SK-N-MC (cell line): ENCODE data around the gene OPA1.
A peak's percentile ranks its signal among the peaks of the same experiment; 100 is the strongest.

Source experiments
- DNase-seq: peaks from one replicate; pipeline ENCODE4 v3.0.0-alpha.2; 2011; ENCODE audit warnings: low read depth, low spot score
- H3K27ac ChIP-seq: fragments of 200-600 bp; sonication (generic); 2 replicates; pipeline ENCODE4 v1.5.1; 2016; ENCODE audit warnings: mixed run types
- H3K36me3 ChIP-seq: fragments of 200-600 bp; sonication (generic); 2 replicates; pipeline ENCODE4 v1.6.1; 2017; ENCODE audit warnings: antibody characterized with exemption, low read length, mixed read lengths; ENCODE audit not compliant: insufficient read depth
- H3K4me3 ChIP-seq: fragments of 200-600 bp; sonication (generic); 2 replicates; pipeline ENCODE4 v1.5.1; 2016
- H3K9ac ChIP-seq: fragments of 200-600 bp; sonication (generic); 2 replicates; pipeline ENCODE4 v1.8.0; 2017; ENCODE audit warnings: mixed run types, mixed read lengths; ENCODE audit not compliant: insufficient read length
- H3K9me3 ChIP-seq: fragments of 200-600 bp; sonication (generic); 2 replicates; pipeline ENCODE4 v1.6.1; 2017; ENCODE audit warnings: low read depth, mild to moderate bottlenecking, antibody characterized with exemption, low read length, moderate library complexity, mixed read lengths
- EZH2 ChIP-seq: fragments of 200-600 bp; sonication (generic); IDR thresholded peaks from one replicate; pipeline ENCODE4 v1.6.1; 2017; ENCODE audit warnings: antibody characterized with exemption
- FOXP2 ChIP-seq: optimal IDR thresholded peaks from 2 replicates; pipeline ENCODE3; 2011; ENCODE audit warnings: mild to moderate bottlenecking, moderate library complexity; ENCODE audit not compliant: insufficient read depth; ENCODE audit errors: extremely low read length, control extremely low read depth
- POLR2AphosphoS5 ChIP-seq: IDR thresholded peaks from 2 replicates; pipeline ENCODE4 v1.6.1; 2012; ENCODE audit warnings: mild to moderate bottlenecking, low read depth, low read length, borderline replicate concordance

OPA1 gene

GRCh38 chr3:193660698-193661411 is 67.8 kb downstream of the OPA1 start:
- H3K27ac ChIP-seq, result peak overlapping the region; percentile 12; the same call in 1 of the 2 replicates
- TF ChIP-seq POLR2AphosphoS5 (no peak), EZH2 (no peak), FOXP2 (no peak)
- no peak for DNase-seq
- no peak overlapping the region for H3K4me3 ChIP-seq
- H3K36me3 ChIP-seq, result peaks cover 71% of the 10 kb centered on the region
- no peaks in the 10 kb centered on the region for H3K9me3 ChIP-seq
- no peak overlapping the region for H3K9ac ChIP-seq

- Histone ChIP-seq H3K9me3 (no peaks in the 10 kb centered on the region), H3K9ac (peak overlapping the region; percentile 59), H3K27ac (peak overlapping the region; percentile 97), H3K4me3 (peak overlapping the region; percentile 61), H3K36me3 (peaks cover 69% of the 10 kb centered on the region)
- peak; percentile 87 for DNase-seq
- TF ChIP-seq FOXP2 (peak; percentile 75), EZH2 (no peak), POLR2AphosphoS5 (0 out of 2 replicates have a peak, but pooled peaks have one; percentile 18)
These were observed 69.8 kb downstream of the OPA1 start for GRCh38 chr3:193662757-193663322.

- peak; percentile 67 for DNase-seq
- Histone ChIP-seq H3K36me3 (peaks cover 65% of the 10 kb centered on the region), H3K9me3 (no peaks in the 10 kb centered on the region), H3K27ac (peak overlapping the region; percentile 20; the same call in 1 of the 2 replicates), H3K9ac (no peak overlapping the region), H3K4me3 (no peak overlapping the region)
- no peak for TF ChIP-seq FOXP2
- TF ChIP-seq POLR2AphosphoS5, result no peak
- TF ChIP-seq EZH2, result no peak
These were observed 72.5 kb downstream of the OPA1 start for GRCh38 chr3:193665370-193665989.

- no peaks in the 10 kb centered on the region for H3K9me3 ChIP-seq
- DNase-seq, result no peak
- H3K27ac ChIP-seq, result no peak overlapping the region
- H3K4me3 ChIP-seq, result no peak overlapping the region
- TF ChIP-seq EZH2, result no peak
- TF ChIP-seq POLR2AphosphoS5, result no peak
- no peak for TF ChIP-seq FOXP2
- no peak overlapping the region for H3K9ac ChIP-seq
- peaks cover 42% of the 10 kb centered on the region for H3K36me3 ChIP-seq
These were observed 80.8 kb downstream of the OPA1 start for GRCh38 chr3:193673845-193674244.

- H3K36me3 ChIP-seq, result peaks cover 38% of the 10 kb centered on the region
- H3K4me3 ChIP-seq, result no peak overlapping the region
- no peaks in the 10 kb centered on the region for H3K9me3 ChIP-seq
These were observed 81.7 kb downstream of the OPA1 start for GRCh38 chr3:193674714-193675113.

GRCh38 chr3:193677734-193678133 is 84.7 kb downstream of the OPA1 start:
- no peak overlapping the region for H3K9ac ChIP-seq
- no peaks in the 10 kb centered on the region for H3K9me3 ChIP-seq
- H3K27ac ChIP-seq, result no peak overlapping the region
- TF ChIP-seq FOXP2, result no peak
- no peak for TF ChIP-seq POLR2AphosphoS5
- TF ChIP-seq EZH2, result no peak
- H3K36me3 ChIP-seq, result peaks cover 26% of the 10 kb centered on the region; the same call in 1 of the 2 replicates
- no peak for DNase-seq
- H3K4me3 ChIP-seq, result no peak overlapping the region

More at GRCh38 chr3:193674714-193675113, 81.7 kb downstream of the OPA1 start:
- TF ChIP-seq POLR2AphosphoS5 (no peak), FOXP2 (no peak), EZH2 (no peak)
- no peak for DNase-seq
- Histone ChIP-seq H3K27ac (no peak overlapping the region), H3K9ac (no peak overlapping the region)

- H3K36me3 ChIP-seq, result peaks cover 36% of the 10 kb centered on the region
- H3K9ac ChIP-seq, result no peak overlapping the region
- no peak for TF ChIP-seq FOXP2
- no peak for TF ChIP-seq POLR2AphosphoS5
- no peak for DNase-seq
- no peaks in the 10 kb centered on the region for H3K9me3 ChIP-seq
- no peak overlapping the region for H3K27ac ChIP-seq
- H3K4me3 ChIP-seq, result no peak overlapping the region
These were observed 87.2 kb downstream of the OPA1 start for GRCh38 chr3:193680220-193680619.

- TF ChIP-seq POLR2AphosphoS5 (no peak), EZH2 (no peak), FOXP2 (no peak)
These were observed 88.6 kb downstream of the OPA1 start for GRCh38 chr3:193681631-193682030.

More at GRCh38 chr3:193681631-193682030, 88.6 kb downstream of the OPA1 start:
- no peak for DNase-seq
- no peak overlapping the region for H3K4me3 ChIP-seq
- H3K9ac ChIP-seq, result no peak overlapping the region
- peaks cover 23% of the 10 kb centered on the region for H3K36me3 ChIP-seq
- no peaks in the 10 kb centered on the region for H3K9me3 ChIP-seq
- H3K27ac ChIP-seq, result no peak overlapping the region
